ENCODE results near the gene RIMOC1.
A peak's percentile ranks its signal among the peaks of the same experiment; 100 is the strongest.

DNA sequence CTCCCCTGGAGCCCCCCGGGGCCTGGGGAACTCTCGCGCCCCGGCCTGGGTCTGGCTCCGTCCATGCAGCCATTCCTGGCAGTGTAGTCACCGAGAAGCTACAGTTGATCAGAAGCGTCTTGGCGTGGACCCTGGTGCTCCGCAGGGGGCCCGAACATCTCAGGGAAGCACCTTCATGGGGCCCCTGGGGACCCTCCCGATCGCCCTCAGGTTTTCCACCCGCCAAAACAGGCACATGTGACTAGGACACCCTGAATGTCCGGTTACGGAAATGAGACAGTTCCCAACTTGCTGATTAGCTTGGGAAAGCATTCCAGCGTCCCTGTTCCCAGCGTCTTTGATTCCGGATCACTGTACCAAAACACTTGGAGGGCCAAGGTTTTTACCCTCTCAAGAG is 21.4 kb downstream of the RIMOC1 start:
- TF ChIP-seq, protein P1, sequence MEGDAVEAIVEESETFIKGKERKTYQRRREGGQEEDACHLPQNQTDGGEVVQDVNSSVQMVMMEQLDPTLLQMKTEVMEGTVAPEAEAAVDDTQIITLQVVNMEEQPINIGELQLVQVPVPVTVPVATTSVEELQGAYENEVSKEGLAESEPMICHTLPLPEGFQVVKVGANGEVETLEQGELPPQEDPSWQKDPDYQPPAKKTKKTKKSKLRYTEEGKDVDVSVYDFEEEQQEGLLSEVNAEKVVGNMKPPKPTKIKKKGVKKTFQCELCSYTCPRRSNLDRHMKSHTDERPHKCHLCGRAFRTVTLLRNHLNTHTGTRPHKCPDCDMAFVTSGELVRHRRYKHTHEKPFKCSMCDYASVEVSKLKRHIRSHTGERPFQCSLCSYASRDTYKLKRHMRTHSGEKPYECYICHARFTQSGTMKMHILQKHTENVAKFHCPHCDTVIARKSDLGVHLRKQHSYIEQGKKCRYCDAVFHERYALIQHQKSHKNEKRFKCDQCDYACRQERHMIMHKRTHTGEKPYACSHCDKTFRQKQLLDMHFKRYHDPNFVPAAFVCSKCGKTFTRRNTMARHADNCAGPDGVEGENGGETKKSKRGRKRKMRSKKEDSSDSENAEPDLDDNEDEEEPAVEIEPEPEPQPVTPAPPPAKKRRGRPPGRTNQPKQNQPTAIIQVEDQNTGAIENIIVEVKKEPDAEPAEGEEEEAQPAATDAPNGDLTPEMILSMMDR (IDR thresholded peaks at IDR 0.05; ENCODE audit: insufficient read depth, low read length): no peak
- no peak for TF ChIP-seq POLR2AphosphoS5 (IDR thresholded peaks at IDR 0.05; ENCODE audit: low read depth)
- TF ChIP-seq, protein P2, sequence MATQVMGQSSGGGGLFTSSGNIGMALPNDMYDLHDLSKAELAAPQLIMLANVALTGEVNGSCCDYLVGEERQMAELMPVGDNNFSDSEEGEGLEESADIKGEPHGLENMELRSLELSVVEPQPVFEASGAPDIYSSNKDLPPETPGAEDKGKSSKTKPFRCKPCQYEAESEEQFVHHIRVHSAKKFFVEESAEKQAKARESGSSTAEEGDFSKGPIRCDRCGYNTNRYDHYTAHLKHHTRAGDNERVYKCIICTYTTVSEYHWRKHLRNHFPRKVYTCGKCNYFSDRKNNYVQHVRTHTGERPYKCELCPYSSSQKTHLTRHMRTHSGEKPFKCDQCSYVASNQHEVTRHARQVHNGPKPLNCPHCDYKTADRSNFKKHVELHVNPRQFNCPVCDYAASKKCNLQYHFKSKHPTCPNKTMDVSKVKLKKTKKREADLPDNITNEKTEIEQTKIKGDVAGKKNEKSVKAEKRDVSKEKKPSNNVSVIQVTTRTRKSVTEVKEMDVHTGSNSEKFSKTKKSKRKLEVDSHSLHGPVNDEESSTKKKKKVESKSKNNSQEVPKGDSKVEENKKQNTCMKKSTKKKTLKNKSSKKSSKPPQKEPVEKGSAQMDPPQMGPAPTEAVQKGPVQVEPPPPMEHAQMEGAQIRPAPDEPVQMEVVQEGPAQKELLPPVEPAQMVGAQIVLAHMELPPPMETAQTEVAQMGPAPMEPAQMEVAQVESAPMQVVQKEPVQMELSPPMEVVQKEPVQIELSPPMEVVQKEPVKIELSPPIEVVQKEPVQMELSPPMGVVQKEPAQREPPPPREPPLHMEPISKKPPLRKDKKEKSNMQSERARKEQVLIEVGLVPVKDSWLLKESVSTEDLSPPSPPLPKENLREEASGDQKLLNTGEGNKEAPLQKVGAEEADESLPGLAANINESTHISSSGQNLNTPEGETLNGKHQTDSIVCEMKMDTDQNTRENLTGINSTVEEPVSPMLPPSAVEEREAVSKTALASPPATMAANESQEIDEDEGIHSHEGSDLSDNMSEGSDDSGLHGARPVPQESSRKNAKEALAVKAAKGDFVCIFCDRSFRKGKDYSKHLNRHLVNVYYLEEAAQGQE (IDR thresholded peaks at IDR 0.05; ENCODE audit: insufficient replicate concordance, low read depth): peak; percentile 2
